Neural progenitor cell (in vitro differentiated cells): ENCODE data around the gene CDK5R1.

ENCODE experiments used
- CTCF ChIP-seq: fragments of 200-600 bp; sonication (generic); IDR thresholded peaks from 2 replicates; pipeline ENCODE4 v1.5.1; 2017; ENCODE audit warnings: antibody characterized with exemption, mild to moderate bottlenecking
- EZH2 ChIP-seq: fragments of 200-600 bp; sonication (generic); IDR thresholded peaks from 2 replicates; pipeline ENCODE4 v1.6.1; 2017; ENCODE audit warnings: antibody characterized with exemption, mild to moderate bottlenecking, moderate library complexity
- EZH2phosphoT487 ChIP-seq: fragments of 200-600 bp; sonication (generic); IDR thresholded peaks from 2 replicates; pipeline ENCODE4 v1.6.1; 2017; ENCODE audit warnings: antibody characterized with exemption

GRCh38 chr17:32527146-32527545 lies 40.4 kb downstream of the CDK5R1 start:
- TF ChIP-seq CTCF: no peak
- TF ChIP-seq EZH2: no peak
- no peak for TF ChIP-seq EZH2phosphoT487
